OCI-M1 (cell line): ENCODE measurements around the gene SOX14.

Experiments
- DNase-seq: peaks from one replicate; lab custom pipeline; 2025; lab: John Stamatoyannopoulos, UW

SOX14 gene

DNA sequence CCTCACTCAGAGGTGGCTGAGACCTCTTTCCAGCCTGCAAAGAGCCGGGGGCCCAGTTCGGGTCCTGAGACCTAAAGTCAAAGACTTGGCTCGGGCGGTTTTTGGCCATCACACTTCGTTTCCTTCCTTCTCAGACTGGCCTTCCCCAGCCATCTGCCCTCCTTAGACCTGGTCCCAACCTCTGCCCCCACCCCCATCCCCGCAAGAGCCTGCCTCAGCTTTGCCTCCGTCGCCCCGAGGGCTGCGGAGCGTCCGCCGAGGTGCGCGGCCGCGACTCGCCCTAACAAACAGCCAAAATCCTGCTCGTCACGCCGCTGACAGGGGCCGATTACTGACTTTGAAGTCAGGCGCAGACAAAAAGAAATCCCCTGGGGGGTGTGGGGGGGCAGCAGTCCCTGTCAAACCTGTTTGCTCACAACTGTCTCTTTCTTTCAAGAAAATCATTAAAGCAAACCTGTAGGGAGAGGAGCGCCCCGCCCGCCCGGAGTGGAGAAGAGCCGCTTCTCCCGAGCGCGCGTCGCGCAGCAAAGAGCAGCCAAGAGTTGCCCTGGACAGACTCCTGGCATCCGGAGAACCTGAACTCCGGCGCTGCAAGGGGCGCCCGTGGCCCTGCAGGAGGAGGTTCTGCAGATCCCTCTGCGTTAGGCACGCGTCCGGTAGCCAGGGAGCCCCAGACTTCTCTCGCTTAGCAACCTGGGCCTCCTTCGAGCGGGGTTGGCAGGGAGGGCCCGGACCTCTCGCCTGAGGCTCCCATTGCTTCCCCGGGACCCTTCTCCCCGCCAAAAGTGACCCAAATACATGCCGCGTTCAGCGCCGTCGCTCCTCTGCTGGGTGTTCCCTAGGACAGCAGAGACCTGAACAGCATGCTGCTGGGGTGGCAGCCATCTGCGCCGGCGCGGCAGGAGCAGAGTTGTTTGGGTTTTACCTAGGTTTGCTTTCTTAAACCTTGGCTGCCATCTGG lies 4.5 kb downstream of the SOX14 start:
- DNase-seq = no peak

- DNase-seq = no peak
Observed at GRCh38 chr3:137769322-137770065, 5.4 kb downstream of the SOX14 start.

DNA sequence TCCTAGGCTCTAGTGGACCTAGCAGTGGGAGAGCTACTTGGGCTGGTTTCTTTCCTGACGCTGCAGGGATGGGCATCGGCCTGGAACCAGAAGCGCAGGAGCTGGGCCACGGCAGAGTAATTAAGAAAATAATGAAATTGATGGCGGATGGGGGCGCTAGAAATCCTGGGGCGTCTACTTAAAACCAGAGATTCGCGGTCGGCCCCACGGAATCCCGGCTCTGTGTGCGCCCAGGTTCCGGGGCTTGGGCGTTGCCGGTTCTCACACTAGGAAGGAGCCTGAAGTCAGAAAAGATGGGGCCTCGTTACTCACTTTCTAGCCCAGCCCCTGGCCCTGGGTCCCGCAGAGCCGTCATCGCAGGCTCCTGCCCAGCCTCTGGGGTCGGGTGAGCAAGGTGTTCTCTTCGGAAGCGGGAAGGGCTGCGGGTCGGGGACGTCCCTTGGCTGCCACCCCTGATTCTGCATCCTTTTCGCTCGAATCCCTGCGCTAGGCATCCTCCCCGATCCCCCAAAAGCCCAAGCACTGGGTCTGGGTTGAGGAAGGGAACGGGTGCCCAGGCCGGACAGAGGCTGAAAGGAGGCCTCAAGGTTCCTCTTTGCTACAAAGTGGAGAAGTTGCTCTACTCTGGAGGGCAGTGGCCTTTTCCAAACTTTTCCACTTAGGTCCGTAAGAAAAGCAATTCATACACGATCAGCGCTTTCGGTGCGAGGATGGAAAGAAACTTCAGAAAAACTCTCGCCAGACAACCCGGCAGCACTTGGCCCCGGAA lies 6.1 kb downstream of the SOX14 start:
- DNase-seq = no peak

DNA sequence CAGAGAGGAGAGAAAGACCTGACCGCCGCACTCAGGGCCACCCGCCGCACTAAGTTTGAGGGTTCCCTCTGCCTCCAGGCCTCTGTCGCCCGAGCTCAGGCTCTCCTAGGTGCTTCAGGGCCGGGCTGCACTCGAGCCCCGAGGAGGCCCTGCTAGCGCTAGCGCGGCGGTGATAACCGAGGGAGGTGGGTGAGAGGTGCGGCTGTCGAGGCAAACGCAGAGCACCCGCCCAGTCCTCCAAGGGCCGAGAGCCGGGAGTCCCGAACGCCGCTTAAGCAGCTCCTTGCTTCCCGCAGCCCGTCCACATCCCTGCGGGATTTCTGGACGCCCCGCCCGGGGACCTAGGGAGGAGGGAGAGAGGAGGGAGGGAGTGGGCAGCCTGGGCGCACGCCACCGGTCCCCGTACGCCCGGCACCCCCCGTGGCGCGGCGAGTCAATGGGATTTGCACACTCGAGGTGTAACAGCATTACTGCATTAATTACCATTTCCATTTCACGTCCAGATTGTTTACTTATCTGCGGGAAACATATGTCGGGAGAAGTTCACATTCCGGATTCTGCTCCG lies 6.8 kb downstream of the SOX14 start:
- DNase-seq = no peak

DNA sequence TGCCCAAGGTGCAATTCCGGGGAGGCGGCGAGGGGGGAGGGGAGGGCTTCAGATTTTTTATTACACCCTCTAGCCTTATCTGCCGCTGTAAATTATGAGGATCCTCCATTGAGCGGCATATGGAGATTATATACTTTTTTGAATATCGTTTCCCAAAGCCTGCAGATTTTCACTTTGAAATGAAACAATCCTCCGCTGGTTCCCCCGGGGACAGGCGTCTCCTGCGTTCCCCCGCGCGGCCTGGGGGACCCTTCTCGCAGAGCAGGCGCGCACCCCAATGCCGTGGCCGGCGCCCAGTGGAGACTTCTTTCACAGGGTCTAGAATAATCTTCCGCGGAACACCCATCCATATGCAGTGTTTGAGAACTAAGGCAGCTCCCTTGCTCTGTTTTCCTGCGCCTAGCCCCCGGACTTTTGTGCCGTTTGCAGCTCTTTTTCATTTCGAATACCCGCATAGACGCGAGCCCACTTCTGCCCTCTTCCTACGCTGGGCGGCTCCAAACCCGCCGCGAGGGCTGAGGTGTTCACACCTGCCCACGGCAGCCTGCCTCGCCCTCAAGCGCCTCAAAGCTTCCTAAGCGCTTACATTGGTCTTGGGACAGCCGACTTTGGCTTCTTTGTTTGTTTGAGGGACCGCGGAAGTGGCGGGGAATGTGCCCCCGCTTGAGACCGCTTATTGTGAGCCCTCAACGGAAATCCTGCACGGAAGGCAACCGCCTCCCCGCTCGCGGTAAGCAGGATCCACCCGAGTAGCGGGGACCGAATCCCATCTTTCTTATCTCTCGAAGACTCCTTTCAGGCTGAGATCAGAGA lies 7.5 kb downstream of the SOX14 start:
- no peak for DNase-seq

GRCh38 chr3:137772214-137772955 lies 8.3 kb downstream of the SOX14 start:
- no peak for DNase-seq

DNA sequence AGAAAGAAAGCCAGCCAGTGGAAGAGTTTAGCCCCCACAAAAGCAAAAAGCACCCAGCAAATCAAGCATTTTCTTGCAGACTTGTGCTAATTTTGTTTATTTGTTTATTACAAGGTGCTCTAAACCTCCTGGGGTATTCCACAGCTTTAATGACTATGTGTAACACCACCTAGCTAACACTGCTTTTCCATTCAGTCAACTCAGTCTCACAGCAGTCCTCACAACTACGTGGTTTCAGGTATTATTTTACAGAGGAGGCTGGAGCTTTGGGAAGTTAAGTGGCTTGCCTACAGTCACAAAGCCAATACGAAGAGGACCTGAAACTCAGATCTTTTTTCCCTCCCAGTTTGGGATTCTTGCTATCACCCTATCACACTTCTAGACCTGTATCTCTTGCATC lies 14.8 kb downstream of the SOX14 start:
- no peak for DNase-seq

DNA sequence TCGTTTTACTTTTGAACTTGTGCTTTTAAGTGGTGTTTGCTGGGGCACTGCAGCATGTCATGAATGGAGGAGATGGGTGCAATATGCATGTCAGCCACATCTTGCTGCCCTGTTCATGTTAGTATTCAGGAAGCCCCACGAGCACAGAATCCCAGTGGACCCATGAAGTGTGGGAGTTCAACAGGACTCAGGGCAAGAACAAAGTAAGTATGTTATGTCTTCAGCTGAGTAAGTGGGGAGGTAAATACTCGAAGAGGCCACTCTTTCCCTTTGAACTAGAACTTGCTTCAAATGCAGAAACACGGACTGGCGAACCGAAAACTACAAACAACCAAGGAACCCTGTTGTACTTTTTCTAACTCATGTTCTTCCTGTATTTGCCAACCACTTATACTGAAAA lies 23.4 kb downstream of the SOX14 start:
- DNase-seq = peak; percentile 1

DNA sequence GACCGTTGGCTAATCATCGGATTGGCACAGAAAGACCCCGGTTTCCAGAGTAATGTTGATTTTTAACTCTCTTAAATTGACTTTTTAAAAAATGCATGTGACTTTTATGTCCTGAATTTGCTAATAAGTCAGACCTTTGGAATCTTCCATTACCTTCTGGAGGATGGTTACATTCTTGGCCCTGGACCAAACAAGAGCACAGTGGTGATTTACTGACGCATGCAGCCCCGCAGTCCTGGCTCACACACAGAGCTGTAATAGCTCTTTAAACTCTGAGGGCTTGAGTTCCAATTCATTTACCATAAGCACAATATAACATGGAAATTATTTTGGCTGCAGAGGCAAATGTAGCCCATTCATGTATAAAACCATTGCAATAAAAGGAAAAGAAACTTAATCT lies 25.1 kb downstream of the SOX14 start:
- DNase-seq = no peak

GRCh38 chr3:137792626-137793271 lies 28.6 kb downstream of the SOX14 start:
- peak; percentile 35 for DNase-seq

GRCh38 chr3:137796993-137797392 lies 32.9 kb downstream of the SOX14 start:
- DNase-seq = no peak

DNA sequence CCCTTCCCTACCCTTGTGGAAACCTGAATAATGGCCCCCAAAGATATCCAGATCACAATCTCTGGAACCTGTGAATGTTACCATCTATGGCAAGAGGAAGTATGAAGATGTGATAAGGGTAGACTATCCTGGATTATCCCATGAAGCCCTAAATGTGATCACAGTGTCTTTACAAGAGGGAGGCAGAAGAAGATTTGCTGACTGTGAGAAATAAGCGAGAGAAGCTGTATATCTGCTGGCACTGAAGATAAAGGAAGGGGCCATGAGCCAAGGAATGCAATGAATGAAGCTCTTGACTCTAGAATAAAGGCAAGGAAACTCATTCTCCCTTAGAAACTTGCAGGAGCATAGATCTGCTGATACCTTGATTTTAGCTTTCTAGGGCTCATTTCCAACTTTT lies 39.1 kb downstream of the SOX14 start:
- no peak for DNase-seq

DNA sequence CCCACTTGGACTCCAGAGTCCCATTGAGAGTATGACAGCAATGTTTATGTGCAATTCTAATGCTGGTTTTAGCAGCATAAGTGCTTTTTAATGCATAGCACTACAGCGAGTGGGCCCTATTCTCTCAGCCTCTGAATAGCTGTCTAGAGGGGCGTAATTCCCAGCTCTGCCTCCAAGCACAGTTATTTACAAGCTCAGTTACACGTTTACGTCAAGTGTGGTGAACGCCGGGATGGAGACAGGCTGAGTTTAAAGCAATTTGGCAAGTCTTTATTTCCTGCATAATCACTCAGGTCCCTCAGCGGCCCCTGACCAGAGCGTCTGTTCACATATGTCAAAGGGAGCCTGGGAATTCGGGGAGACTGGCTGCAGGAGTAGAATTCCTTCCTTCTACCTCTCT lies 43.9 kb downstream of the SOX14 start:
- DNase-seq = no peak

- no peak for DNase-seq
Observed at GRCh38 chr3:137809509-137809908, 45.4 kb downstream of the SOX14 start.

GRCh38 chr3:137812023-137812422 lies 47.9 kb downstream of the SOX14 start:
- no peak for DNase-seq

- no peak for DNase-seq
Observed at GRCh38 chr3:137815251-137815650, 51.1 kb downstream of the SOX14 start.
